CD4-positive, alpha-beta T cell treated with Interferon gamma for 1 hour (primary cell): Measurements from ENCODE around the gene HBG2.
"Not testable (repeated sequence)": the region's sequence is repeated elsewhere in the genome, so short reads cannot be mapped to it uniquely, and the experiment has no call there.

Experiments used
- DNase-seq: peaks from one replicate; pipeline ENCODE4 v3.0.0-alpha.2; 2020

The HBG2 gene

GRCh38 chr11:5254646-5255413, at the start of gene HBG2:
Gene HBG2, minus strand, starts transcription at chr11:5254781. Its CDS starts 53 bp downstream, at chr11:5254728.
- not testable (repeated sequence) for DNase-seq

GRCh38 chr11:5304046-5304445, 49.5 kb upstream of the HBG2 start:
- no peak for DNase-seq

GRCh38 chr11:5303626-5304025, 49.0 kb upstream of the HBG2 start:
- no peak for DNase-seq

- DNase-seq = no peak
Measured at GRCh38 chr11:5301846-5302245, 47.3 kb upstream of the HBG2 start, which contains the start of gene OR51B4. Gene OR51B4, minus strand, starts transcription at chr11:5301946. Its CDS starts 0 bp downstream, at chr11:5301946.

GRCh38 chr11:5300251-5300650, 45.7 kb upstream of the HBG2 start:
- no peak for DNase-seq

- no peak for DNase-seq
Measured at GRCh38 chr11:5298451-5298850, 43.9 kb upstream of the HBG2 start.

GRCh38 chr11:5297721-5298323, 43.2 kb upstream of the HBG2 start:
- no peak for DNase-seq

- not testable (repeated sequence) for DNase-seq
Measured at GRCh38 chr11:5294342-5294995, 39.9 kb upstream of the HBG2 start.

GRCh38 chr11:5293028-5293427, 38.4 kb upstream of the HBG2 start:
- no peak for DNase-seq

GRCh38 chr11:5291207-5291838, 36.7 kb upstream of the HBG2 start:
- DNase-seq = no peak

- no peak for DNase-seq
Measured at GRCh38 chr11:5290106-5290505, 35.5 kb upstream of the HBG2 start.

- no peak for DNase-seq
Measured at GRCh38 chr11:5289696-5290095, 35.1 kb upstream of the HBG2 start.

- no peak for DNase-seq
Measured at GRCh38 chr11:5288906-5289550, 34.4 kb upstream of the HBG2 start.

- DNase-seq = no peak
Measured at GRCh38 chr11:5288108-5288905, 33.7 kb upstream of the HBG2 start.

- no peak for DNase-seq
Measured at GRCh38 chr11:5286901-5287300, 32.3 kb upstream of the HBG2 start.

- no peak for DNase-seq
Measured at GRCh38 chr11:5286351-5286750, 31.8 kb upstream of the HBG2 start.

GRCh38 chr11:5285703-5286340, 31.2 kb upstream of the HBG2 start:
- DNase-seq = no peak

GRCh38 chr11:5284637-5285036, 30.1 kb upstream of the HBG2 start:
- DNase-seq = no peak

- no peak for DNase-seq
Measured at GRCh38 chr11:5283882-5284281, 29.3 kb upstream of the HBG2 start.

- DNase-seq = no peak
Measured at GRCh38 chr11:5283086-5283485, 28.5 kb upstream of the HBG2 start.

GRCh38 chr11:5282628-5283027, 28.0 kb upstream of the HBG2 start:
- no peak for DNase-seq

GRCh38 chr11:5281596-5281995, 27.0 kb upstream of the HBG2 start:
- no peak for DNase-seq
